A549 (cell line): ENCODE results near the gene EXOC4. TPM values are rescaled to one million over a fixed set of nuclear protein-coding genes. Genes with fewer than 3 reads are reported as not detected.

Experiments used
- ATAC-seq, 2 experiments: fragments of 200-7000 bp in 1 of 2; fragments of >200 bp in 1 of 2; cut with Nextera tagmentation in 1 of 2; cut with Tn5 transposase in 1 of 2; 3 replicates each; pipeline versions ENCODE4 v1.8.0 to v1.9.1; 2018 to 2020; ENCODE audit warnings: mild to moderate bottlenecking in 1 of 2, moderate library complexity in 1 of 2
- CTCF ChIA-PET: fragments of 300-600 bp; sonication (Branson Sonifier 250); formaldehyde crosslinking; extraction: SDS; loops from one replicate; lab custom pipeline; 2021; ENCODE audit warnings: antibody characterized with exemption, inconsistent platforms; lab: Yijun Ruan, JAX
- POLR2A ChIA-PET: fragments of 350-600 bp; formaldehyde crosslinking; extraction: SDS; loops from one replicate; lab custom pipeline; 2021; ENCODE audit warnings: antibody characterized with exemption, inconsistent platforms; lab: Yijun Ruan, JAX
- DNase-seq, 2 experiments: peaks; one replicate each; pipeline versions ENCODE4 v3.0.0 to v3.0.0-alpha.2; 2011 to 2016; ENCODE audit warnings: low read depth in 1 of 2, low spot score in 1 of 2
- FAIRE-seq: peaks from 2 replicates; lab custom pipeline; 2011; peaks lifted over from hg19 to GRCh38; lab: Jason Lieb, UNC
- H3K27ac ChIP-seq, 2 experiments: fragments of >200 bp; sonication (Bioruptor Twin); formaldehyde crosslinking; 3 replicates each; pipeline ENCODE4 v1.5.1; 2016 to 2017
- H3K4me1 ChIP-seq: fragments of >200 bp; sonication (Bioruptor Twin); formaldehyde crosslinking; 3 replicates; pipeline ENCODE4 v1.6.1; 2016
- H3K4me2 ChIP-seq: fragments of >200 bp; sonication (Bioruptor Twin); formaldehyde crosslinking; 3 replicates; pipeline ENCODE4 v1.6.1; 2016
- H3K4me3 ChIP-seq: fragments of >200 bp; sonication (Bioruptor Twin); formaldehyde crosslinking; 3 replicates; pipeline ENCODE4 v1.5.1; 2016
- H3K9me3 ChIP-seq: fragments of >200 bp; sonication (Bioruptor Twin); formaldehyde crosslinking; 3 replicates; pipeline ENCODE4 v1.6.1; 2016
- BHLHE40 ChIP-seq: IDR thresholded peaks from 2 replicates; pipeline ENCODE4 v1.6.1; 2012; ENCODE audit warnings: low read depth, low read length, inconsistent platforms
- CBX2 ChIP-seq: fragments of 200-600 bp; sonication (generic); IDR thresholded peaks from 2 replicates; pipeline ENCODE4 v1.6.1; 2016; ENCODE audit warnings: low read depth, mild to moderate bottlenecking, borderline replicate concordance
- CEBPB ChIP-seq, 2 experiments: fragments of >200 bp in 1 of 2; sonication (Bioruptor Twin) in 1 of 2; formaldehyde crosslinking in 1 of 2; IDR thresholded peaks; 2 replicates each; pipeline ENCODE4 v1.6.1; 2012 to 2016
- ELK1 ChIP-seq: fragments of 150-350 bp; IDR thresholded peaks from 2 replicates; pipeline ENCODE4 v1.6.1; 2014; ENCODE audit warnings: low read depth, mild to moderate bottlenecking, low read length
- EP300 ChIP-seq, 2 experiments: fragments of >200 bp; sonication (Bioruptor Twin); formaldehyde crosslinking; IDR thresholded peaks; 2 replicates in 1 of 2; 3 replicates in 1 of 2; pipeline ENCODE4 v1.6.1; 2016 to 2017
- FOSB ChIP-seq: fragments of 250-450 bp; sonication (Bioruptor Pico); IDR thresholded peaks from 2 replicates; pipeline ENCODE4 v1.5.0; 2020; ENCODE audit warnings: mild to moderate bottlenecking, moderate library complexity
- HDAC2 ChIP-seq: fragments of 200-600 bp; sonication (generic); IDR thresholded peaks from 2 replicates; pipeline ENCODE4 v1.6.1; 2016
- HES2 ChIP-seq: fragments of >200 bp; sonication (Bioruptor Twin); formaldehyde crosslinking; IDR thresholded peaks from 2 replicates; pipeline ENCODE4 v1.6.1; 2016
- HEYL ChIP-seq: fragments of 250-450 bp; sonication (Bioruptor Pico); IDR thresholded peaks from 2 replicates; pipeline ENCODE4 v1.8.0; 2021; ENCODE audit warnings: mild to moderate bottlenecking, moderate library complexity
- MAFK ChIP-seq: fragments of 450-650 bp; IDR thresholded peaks from 2 replicates; pipeline ENCODE4 v1.6.1; 2014; ENCODE audit not compliant: partially characterized antibody
- MAX ChIP-seq: IDR thresholded peaks from 2 replicates; pipeline ENCODE4 v1.6.1; 2012
- NFE2L2 ChIP-seq: fragments of 150-350 bp; conservative IDR thresholded peaks from 2 replicates; pipeline ENCODE4 v1.6.1; 2014; ENCODE audit warnings: low read length
- NR3C1 ChIP-seq: fragments of >200 bp; sonication (Bioruptor Twin); formaldehyde crosslinking; IDR thresholded peaks from 3 replicates; pipeline ENCODE4 v1.6.1; 2017
- PBX3 ChIP-seq: IDR thresholded peaks from 2 replicates; pipeline ENCODE4 v1.6.1; 2012
- PHF8 ChIP-seq: fragments of 200-600 bp; sonication (generic); IDR thresholded peaks from 2 replicates; pipeline ENCODE4 v1.6.1; 2016; ENCODE audit warnings: low read depth, mild to moderate bottlenecking, antibody characterized with exemption, moderate library complexity, borderline replicate concordance
- REST ChIP-seq: fragments of 200-600 bp; sonication (generic); IDR thresholded peaks from 2 replicates; pipeline ENCODE4 v1.6.1; 2016; ENCODE audit warnings: antibody characterized with exemption, mild to moderate bottlenecking, moderate library complexity
- RFX5 ChIP-seq: fragments of 450-650 bp; IDR thresholded peaks from 2 replicates; pipeline ENCODE4 v1.7.1; 2014; ENCODE audit warnings: antibody characterized with exemption, mild to moderate bottlenecking, moderate library complexity
- USF2 ChIP-seq: fragments of 450-650 bp; IDR thresholded peaks from 2 replicates; pipeline ENCODE4 v1.6.1; 2014; ENCODE audit warnings: antibody characterized with exemption
- WGBS: methylation state at CpG from one replicate; pipeline ENCODE4 v1.1.6; 2017; ENCODE audit errors: missing lambda C conversion rate; 5-methylcytosine and 5-hydroxymethylcytosine counted together
- polyA plus RNA-seq, 4 experiments: library from polyadenylated mRNA; depleted of rRNA in 3 of 4; stranded (reverse); fragments of >200 nt; fragmentation: RNase III in 1 of 4; extraction: RNeasy Plus Mini Kit Qiagen cat#74134 plus additional on column Dnase treatment in 1 of 4; gene quantifications; 2 replicates in 3 of 4; 3 replicates in 1 of 4; pipeline ENCODE4 v1.2.3, GENCODE V29; 2011 to 2017

Gene EXOC4
- polyA plus RNA-seq, 2 of the 4 experiments (the other 2 are of a cell fraction): 33.4 to 73.1 TPM

- H3K4me1 ChIP-seq: no peaks in the 10 kb centered on the region
- DNase-seq (no peak), FAIRE-seq (peak; percentile 70), ATAC-seq (no peak)
- no peak overlapping the region for H3K4me2 ChIP-seq
- no peak overlapping the region for H3K4me3 ChIP-seq
- WGBS: 54% methylated on average over 3 of the region's 3 CpGs
- no peak for TF ChIP-seq REST
- TF ChIP-seq RFX5: no peak
- no peak for TF ChIP-seq HDAC2
- peak; percentile 51 for TF ChIP-seq MAFK
- no peak for TF ChIP-seq CEBPB (IDR thresholded peaks at IDR 0.05)
- TF ChIP-seq CBX2: no peak
- CTCF ChIA-PET: interaction anchor here (1.2 to 2.5 kb wide), 4 partner anchors 11 to 82 kb away, joined by 3 to 7 read pairs (median 5); no protein-coding TSS in a partner anchor
- POLR2A ChIA-PET: no interaction called here
- H3K9me3 ChIP-seq: no peaks in the 10 kb centered on the region
- no peak overlapping the region for H3K27ac ChIP-seq
These were observed 805.6 kb downstream of the EXOC4 start for GRCh38 chr7:134058521-134058920.

- FAIRE-seq (no peak), ATAC-seq (no peak), DNase-seq (no peak)
- Histone ChIP-seq H3K27ac (no peak overlapping the region), H3K4me3 (no peak overlapping the region), H3K4me1 (no peaks in the 10 kb centered on the region), H3K4me2 (no peak overlapping the region), H3K9me3 (no peaks in the 10 kb centered on the region)
- TF ChIP-seq NR3C1 (no peak), HES2 (no peak), MAX (no peak), NFE2L2 (no peak), REST (peak; percentile 82), ELK1 (no peak), HEYL (CRISPR knock-in tag) (no peak), EP300 (IDR thresholded peaks at IDR 0.05) (no peak), PHF8 (no peak)
- WGBS: 83% methylated on average over 4 of the region's 4 CpGs
- ChIA-PET CTCF (interaction anchor here (1.4 to 2.5 kb wide), 2 partner anchors 10 to 82 kb away, joined by 6 to 7 read pairs; no protein-coding TSS in a partner anchor), POLR2A (no interaction called here)
These were observed 806.1 kb downstream of the EXOC4 start for GRCh38 chr7:134058980-134059379.

GRCh38 chr7:134059921-134060320 lies 807.0 kb downstream of the EXOC4 start:
- FAIRE-seq (no peak), DNase-seq (no peak), ATAC-seq (no peak)
- H3K4me2 ChIP-seq: no peak overlapping the region
- no peaks in the 10 kb centered on the region for H3K9me3 ChIP-seq
- ChIA-PET CTCF (no interaction called here), POLR2A (no interaction called here)
- H3K27ac ChIP-seq: no peak overlapping the region
- H3K4me1 ChIP-seq: no peaks in the 10 kb centered on the region
- H3K4me3 ChIP-seq: no peak overlapping the region
- WGBS: 64% methylated on average over 1 of the region's 1 CpG
- TF ChIP-seq USF2 (no peak), EP300 (IDR thresholded peaks at IDR 0.05) (no peak), PBX3 (no peak), BHLHE40 (no peak), FOSB (CRISPR knock-in tag) (no peak), REST (no peak), CBX2 (no peak)
